Rectal smooth muscle tissue (tissue), 1 donor: Measurements from ENCODE around the gene IGLL1.

Experiments used
- H3K27ac ChIP-seq: one replicate; pipeline ENCODE4 v1.7.0; 2013; ENCODE audit warnings: low read depth, low read length, inconsistent platforms
- H3K27me3 ChIP-seq: one replicate; pipeline ENCODE4 v1.7.0; 2013; ENCODE audit warnings: low read length; ENCODE audit not compliant: control insufficient read depth, insufficient read depth
- H3K36me3 ChIP-seq: one replicate; pipeline ENCODE4 v1.7.0; 2013; ENCODE audit warnings: low read length; ENCODE audit not compliant: control insufficient read depth, insufficient read depth
- H3K4me1 ChIP-seq: one replicate; pipeline ENCODE4 v1.7.0; 2013; ENCODE audit warnings: low read length; ENCODE audit not compliant: control insufficient read depth, insufficient read depth
- H3K4me3 ChIP-seq: one replicate; pipeline ENCODE4 v1.7.0; 2013; ENCODE audit warnings: low read length
- H3K9ac ChIP-seq: one replicate; pipeline ENCODE4 v1.7.0; 2013; ENCODE audit warnings: low read length

The IGLL1 gene

GRCh38 chr22:23534201-23534850, 45.8 kb downstream of the IGLL1 start:
- Histone ChIP-seq H3K36me3 (no peaks in the 10 kb centered on the region), H3K9ac (no peak overlapping the region), H3K4me1 (no peaks in the 10 kb centered on the region), H3K27ac (no peak overlapping the region), H3K27me3 (no peaks in the 10 kb centered on the region), H3K4me3 (no peak overlapping the region)

GRCh38 chr22:23533771-23534191, 46.3 kb downstream of the IGLL1 start:
- Histone ChIP-seq H3K27me3 (no peaks in the 10 kb centered on the region), H3K4me1 (no peaks in the 10 kb centered on the region), H3K4me3 (no peak overlapping the region), H3K27ac (no peak overlapping the region), H3K36me3 (no peaks in the 10 kb centered on the region), H3K9ac (peak overlapping the region; percentile 11)

GRCh38 chr22:23533328-23533762, 46.7 kb downstream of the IGLL1 start:
- Histone ChIP-seq H3K4me3 (no peak overlapping the region), H3K27ac (no peak overlapping the region), H3K27me3 (no peaks in the 10 kb centered on the region), H3K36me3 (no peaks in the 10 kb centered on the region), H3K9ac (peak overlapping the region; percentile 11), H3K4me1 (no peaks in the 10 kb centered on the region)

- Histone ChIP-seq H3K4me1 (no peaks in the 10 kb centered on the region), H3K4me3 (no peak overlapping the region), H3K36me3 (no peaks in the 10 kb centered on the region), H3K9ac (no peak overlapping the region), H3K27ac (no peak overlapping the region), H3K27me3 (no peaks in the 10 kb centered on the region)
These were observed 47.4 kb downstream of the IGLL1 start for GRCh38 chr22:23532731-23533130.

GRCh38 chr22:23531966-23532705, 48.0 kb downstream of the IGLL1 start:
- Histone ChIP-seq H3K27ac (no peak overlapping the region), H3K27me3 (no peaks in the 10 kb centered on the region), H3K36me3 (no peaks in the 10 kb centered on the region)

GRCh38 chr22:23531283-23531956, 48.7 kb downstream of the IGLL1 start:
- no peaks in the 10 kb centered on the region for H3K27me3 ChIP-seq
- H3K27ac ChIP-seq: no peak overlapping the region

More at GRCh38 chr22:23531966-23532705, 48.0 kb downstream of the IGLL1 start:
- Histone ChIP-seq H3K4me3 (no peak overlapping the region), H3K4me1 (no peaks in the 10 kb centered on the region), H3K9ac (no peak overlapping the region)

GRCh38 chr22:23530766-23531282, 49.3 kb downstream of the IGLL1 start:
- Histone ChIP-seq H3K36me3 (no peaks in the 10 kb centered on the region), H3K4me1 (no peaks in the 10 kb centered on the region), H3K9ac (no peak overlapping the region), H3K27ac (no peak overlapping the region), H3K4me3 (no peak overlapping the region), H3K27me3 (no peaks in the 10 kb centered on the region)

More at GRCh38 chr22:23531283-23531956, 48.7 kb downstream of the IGLL1 start:
- Histone ChIP-seq H3K4me3 (no peak overlapping the region), H3K36me3 (no peaks in the 10 kb centered on the region), H3K4me1 (no peaks in the 10 kb centered on the region), H3K9ac (no peak overlapping the region)

GRCh38 chr22:23530106-23530505, 50.0 kb downstream of the IGLL1 start:
- H3K9ac ChIP-seq: no peak overlapping the region
- H3K27me3 ChIP-seq: no peaks in the 10 kb centered on the region
- no peaks in the 10 kb centered on the region for H3K36me3 ChIP-seq
- no peak overlapping the region for H3K27ac ChIP-seq
- H3K4me3 ChIP-seq: no peak overlapping the region
- H3K4me1 ChIP-seq: no peaks in the 10 kb centered on the region

- Histone ChIP-seq H3K4me1 (no peaks in the 10 kb centered on the region), H3K27ac (no peak overlapping the region), H3K27me3 (no peaks in the 10 kb centered on the region), H3K9ac (no peak overlapping the region), H3K4me3 (no peak overlapping the region), H3K36me3 (no peaks in the 10 kb centered on the region)
These were observed 50.7 kb downstream of the IGLL1 start for GRCh38 chr22:23529166-23530103.

- Histone ChIP-seq H3K4me3 (no peak overlapping the region), H3K27ac (no peak overlapping the region), H3K27me3 (no peaks in the 10 kb centered on the region), H3K9ac (no peak overlapping the region), H3K4me1 (no peaks in the 10 kb centered on the region), H3K36me3 (no peaks in the 10 kb centered on the region)
These were observed 51.9 kb downstream of the IGLL1 start for GRCh38 chr22:23527971-23528740.

- H3K36me3 ChIP-seq: no peaks in the 10 kb centered on the region
- H3K27me3 ChIP-seq: no peaks in the 10 kb centered on the region
- no peak overlapping the region for H3K9ac ChIP-seq
- H3K4me3 ChIP-seq: no peak overlapping the region
- no peak overlapping the region for H3K27ac ChIP-seq
- H3K4me1 ChIP-seq: peaks cover 4% of the 10 kb centered on the region
These were observed 53.3 kb downstream of the IGLL1 start for GRCh38 chr22:23526596-23527316.
